HL-60 (cell line): ENCODE data around the gene MSGN1.

Source experiments
- DNase-seq, 2 experiments: peaks; one replicate each; pipeline ENCODE4 v3.0.0-alpha.2; 2010 to 2020; ENCODE audit warnings: low read depth in 1 of 2, low spot score in 1 of 2
- H3K27ac ChIP-seq: fragments of 250-450 bp; sonication (Bioruptor Pico); replicated peaks from 2 replicates; pipeline ENCODE4 v1.5.1; 2020; ENCODE audit warnings: mild to moderate bottlenecking, moderate library complexity
- H3K27me3 ChIP-seq: fragments of 250-450 bp; sonication (Bioruptor Pico); 2 replicates; pipeline ENCODE4 v1.5.1; 2021; ENCODE audit warnings: mild to moderate bottlenecking, moderate library complexity; ENCODE audit not compliant: insufficient read depth, poor library complexity, severe bottlenecking
- H3K4me3 ChIP-seq: replicated peaks from 2 replicates; pipeline ENCODE4 v1.5.1; 2011; ENCODE audit warnings: mild to moderate bottlenecking, control low read depth, low read length; ENCODE audit not compliant: insufficient read depth
- GABPA ChIP-seq: IDR thresholded peaks from 2 replicates; pipeline ENCODE4 v1.6.1; 2012; ENCODE audit warnings: low read depth
- POLR2AphosphoS5 ChIP-seq: IDR thresholded peaks from 2 replicates; pipeline ENCODE4 v1.6.1; 2012; ENCODE audit warnings: low read depth
- REST ChIP-seq: IDR thresholded peaks from 2 replicates; pipeline ENCODE4 v1.6.1; 2012; ENCODE audit warnings: low read depth; ENCODE audit not compliant: insufficient replicate concordance
- SPI1 ChIP-seq: IDR thresholded peaks from 2 replicates; pipeline ENCODE4 v1.6.1; 2012; ENCODE audit warnings: low read depth, mild to moderate bottlenecking, borderline replicate concordance
- TF ChIP-seq, protein P1 (sequence below): IDR thresholded peaks from one replicate; pipeline ENCODE4 v1.5.1; 2011; ENCODE audit warnings: low read length, control low read depth, inconsistent platforms; ENCODE audit not compliant: insufficient read depth

The MSGN1 gene

GRCh38 chr2:17788773-17789172, 27.5 kb upstream of the MSGN1 start:
- Histone ChIP-seq H3K27ac (no peak overlapping the region), H3K27me3 (peaks cover 12% of the 10 kb centered on the region), H3K4me3 (no peak overlapping the region)
- TF ChIP-seq REST (no peak), GABPA (no peak), POLR2AphosphoS5 (no peak), SPI1 (no peak)
- TF ChIP-seq, protein P1, sequence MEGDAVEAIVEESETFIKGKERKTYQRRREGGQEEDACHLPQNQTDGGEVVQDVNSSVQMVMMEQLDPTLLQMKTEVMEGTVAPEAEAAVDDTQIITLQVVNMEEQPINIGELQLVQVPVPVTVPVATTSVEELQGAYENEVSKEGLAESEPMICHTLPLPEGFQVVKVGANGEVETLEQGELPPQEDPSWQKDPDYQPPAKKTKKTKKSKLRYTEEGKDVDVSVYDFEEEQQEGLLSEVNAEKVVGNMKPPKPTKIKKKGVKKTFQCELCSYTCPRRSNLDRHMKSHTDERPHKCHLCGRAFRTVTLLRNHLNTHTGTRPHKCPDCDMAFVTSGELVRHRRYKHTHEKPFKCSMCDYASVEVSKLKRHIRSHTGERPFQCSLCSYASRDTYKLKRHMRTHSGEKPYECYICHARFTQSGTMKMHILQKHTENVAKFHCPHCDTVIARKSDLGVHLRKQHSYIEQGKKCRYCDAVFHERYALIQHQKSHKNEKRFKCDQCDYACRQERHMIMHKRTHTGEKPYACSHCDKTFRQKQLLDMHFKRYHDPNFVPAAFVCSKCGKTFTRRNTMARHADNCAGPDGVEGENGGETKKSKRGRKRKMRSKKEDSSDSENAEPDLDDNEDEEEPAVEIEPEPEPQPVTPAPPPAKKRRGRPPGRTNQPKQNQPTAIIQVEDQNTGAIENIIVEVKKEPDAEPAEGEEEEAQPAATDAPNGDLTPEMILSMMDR = no peak
- no peak for DNase-seq

- DNase-seq = no peak
- peaks cover 12% of the 10 kb centered on the region for H3K27me3 ChIP-seq
- TF ChIP-seq POLR2AphosphoS5 (no peak), GABPA (no peak), SPI1 (no peak), REST (no peak)
- TF ChIP-seq, protein P1 = no peak
- no peak overlapping the region for H3K4me3 ChIP-seq
- no peak overlapping the region for H3K27ac ChIP-seq
These were observed 25.7 kb upstream of the MSGN1 start for GRCh38 chr2:17790536-17790935.

- H3K27me3 ChIP-seq = peaks cover 12% of the 10 kb centered on the region
- no peak overlapping the region for H3K4me3 ChIP-seq
- no peak for DNase-seq
These were observed 25.0 kb upstream of the MSGN1 start for GRCh38 chr2:17791121-17791816.

More at GRCh38 chr2:17791121-17791816, 25.0 kb upstream of the MSGN1 start:
- TF ChIP-seq SPI1 = no peak
- TF ChIP-seq, protein P1 = no peak
- TF ChIP-seq GABPA = no peak
- no peak for TF ChIP-seq POLR2AphosphoS5
- no peak for TF ChIP-seq REST
- H3K27ac ChIP-seq = no peak overlapping the region
